ENCODE results near the gene MYBPC2. TPM values are rescaled to one million over a fixed set of nuclear protein-coding genes. Genes with fewer than 3 reads are reported as not detected.

The MYBPC2 gene
- total and polyA plus RNA-seq, 9 of the 15 experiments (the other 6 are each of a cell fraction or from before 2014, with no cell fraction given): 0.01 to 0.14 (median 0.04) TPM; not detected in 6

DNA sequence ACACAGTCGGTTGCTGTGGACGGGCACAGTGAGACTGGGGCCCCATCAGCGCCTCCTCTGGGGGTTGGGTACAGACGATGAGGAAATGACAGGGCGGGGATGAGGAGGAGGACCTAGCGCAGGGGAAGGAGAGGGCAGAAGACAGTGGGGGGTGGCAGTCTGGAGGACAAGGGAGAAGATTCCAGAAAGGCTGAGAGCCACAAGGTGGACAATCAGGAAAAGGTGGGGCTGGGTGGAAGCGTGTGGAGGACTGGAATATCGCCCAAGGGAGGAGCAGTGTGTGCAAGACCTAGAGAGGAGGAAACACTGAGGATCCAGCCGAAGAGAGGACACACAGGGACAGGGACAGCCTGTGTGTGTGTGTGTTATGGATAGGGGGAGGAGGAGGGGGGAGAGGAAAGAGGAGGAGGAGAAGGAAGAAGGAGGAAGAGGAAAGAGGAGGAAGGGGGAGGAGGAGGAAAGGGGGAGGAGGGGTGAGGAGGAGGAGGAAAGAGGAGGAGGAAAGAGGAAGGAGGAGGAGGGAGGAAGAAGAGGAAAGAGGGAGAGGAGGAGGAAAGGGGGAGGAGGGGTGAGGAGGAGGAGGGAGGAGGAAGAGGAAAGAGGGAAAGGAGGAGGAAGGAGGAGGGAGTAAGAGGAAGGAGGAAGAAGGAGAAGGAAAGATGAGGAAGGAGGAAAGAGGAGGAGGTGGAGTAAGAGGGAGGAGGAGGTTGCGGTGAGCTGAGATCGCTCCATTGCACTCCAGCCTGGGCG is 59.8 kb downstream of the MYBPC2 start:
- CTCF ChIA-PET (ENCODE audit: low intra/inter-chr PET ratio): interaction anchor here (0.6 kb wide), 1 partner anchor 289 kb away, joined by 3 read pairs; no protein-coding TSS in a partner anchor
- H3K9ac ChIP-seq (ENCODE audit: insufficient read depth in 1 of 2, low read depth in 2 of 2, low read length in 2 of 2): 0 out of 4 replicates have a peak overlapping the region, but pooled peaks of 1 of the 2 experiments have one; percentile 58
- peak in 1 of 2 experiments; percentile 29; a peak in 1 of 4 replicates for TF ChIP-seq NRF1 (conservative IDR thresholded peaks at IDR 0.05 in 1 of 2, IDR thresholded peaks at IDR 0.05 in 1 of 2)
- TF ChIP-seq HMG20A (CRISPR knock-in tag; conservative IDR thresholded peaks at IDR 0.05): no peak
- no peak for TF ChIP-seq SP2 (IDR thresholded peaks at IDR 0.05; ENCODE audit: extremely low read depth, low read depth, low read length, poor library complexity, severe bottlenecking)
- peak; percentile 22; the same call in 1 of the 2 replicates for TF ChIP-seq CEBPB (tag; IDR thresholded peaks at IDR 0.05)
- no peak for TF ChIP-seq NFE2L1 (tag; IDR thresholded peaks at IDR 0.05; ENCODE audit: borderline replicate concordance, low read depth)
- TF ChIP-seq SUPT5H (IDR thresholded peaks at IDR 0.05): 0 out of 2 replicates have a peak, but pooled peaks have one; percentile 11
- TF ChIP-seq PATZ1 (CRISPR knock-in tag; IDR thresholded peaks at IDR 0.05; ENCODE audit: borderline replicate concordance): no peak
- no peak for TF ChIP-seq KAT7 (CRISPR knock-in tag; IDR thresholded peaks at IDR 0.05; ENCODE audit: borderline replicate concordance)
- peak; percentile 88 for TF ChIP-seq ZNF263 (CRISPR knock-in tag; IDR thresholded peaks at IDR 0.05; ENCODE audit: borderline replicate concordance)
- no peak for TF ChIP-seq EP400 (IDR thresholded peaks at IDR 0.05)
- no peak for TF ChIP-seq SIN3B (IDR thresholded peaks at IDR 0.05; ENCODE audit: low read depth)
- TF ChIP-seq, protein P1, sequence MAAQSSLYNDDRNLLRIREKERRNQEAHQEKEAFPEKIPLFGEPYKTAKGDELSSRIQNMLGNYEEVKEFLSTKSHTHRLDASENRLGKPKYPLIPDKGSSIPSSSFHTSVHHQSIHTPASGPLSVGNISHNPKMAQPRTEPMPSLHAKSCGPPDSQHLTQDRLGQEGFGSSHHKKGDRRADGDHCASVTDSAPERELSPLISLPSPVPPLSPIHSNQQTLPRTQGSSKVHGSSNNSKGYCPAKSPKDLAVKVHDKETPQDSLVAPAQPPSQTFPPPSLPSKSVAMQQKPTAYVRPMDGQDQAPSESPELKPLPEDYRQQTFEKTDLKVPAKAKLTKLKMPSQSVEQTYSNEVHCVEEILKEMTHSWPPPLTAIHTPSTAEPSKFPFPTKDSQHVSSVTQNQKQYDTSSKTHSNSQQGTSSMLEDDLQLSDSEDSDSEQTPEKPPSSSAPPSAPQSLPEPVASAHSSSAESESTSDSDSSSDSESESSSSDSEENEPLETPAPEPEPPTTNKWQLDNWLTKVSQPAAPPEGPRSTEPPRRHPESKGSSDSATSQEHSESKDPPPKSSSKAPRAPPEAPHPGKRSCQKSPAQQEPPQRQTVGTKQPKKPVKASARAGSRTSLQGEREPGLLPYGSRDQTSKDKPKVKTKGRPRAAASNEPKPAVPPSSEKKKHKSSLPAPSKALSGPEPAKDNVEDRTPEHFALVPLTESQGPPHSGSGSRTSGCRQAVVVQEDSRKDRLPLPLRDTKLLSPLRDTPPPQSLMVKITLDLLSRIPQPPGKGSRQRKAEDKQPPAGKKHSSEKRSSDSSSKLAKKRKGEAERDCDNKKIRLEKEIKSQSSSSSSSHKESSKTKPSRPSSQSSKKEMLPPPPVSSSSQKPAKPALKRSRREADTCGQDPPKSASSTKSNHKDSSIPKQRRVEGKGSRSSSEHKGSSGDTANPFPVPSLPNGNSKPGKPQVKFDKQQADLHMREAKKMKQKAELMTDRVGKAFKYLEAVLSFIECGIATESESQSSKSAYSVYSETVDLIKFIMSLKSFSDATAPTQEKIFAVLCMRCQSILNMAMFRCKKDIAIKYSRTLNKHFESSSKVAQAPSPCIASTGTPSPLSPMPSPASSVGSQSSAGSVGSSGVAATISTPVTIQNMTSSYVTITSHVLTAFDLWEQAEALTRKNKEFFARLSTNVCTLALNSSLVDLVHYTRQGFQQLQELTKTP (IDR thresholded peaks at IDR 0.05; ENCODE audit: low read depth in 1 of 2, partially characterized antibody in 2 of 2): no peak

More for the DNA sequence above, 59.8 kb downstream of the MYBPC2 start:
- POLR2A ChIA-PET: no interaction called here
- intact Hi-C loops (cut with micrococcal nuclease) (no loop called here), in situ Hi-C loops (cut with MboI) (no loop called here)
- no TSS peak for BruUV-seq (replicated peaks)
- no peaks in the 10 kb centered on the region for H3K79me2 ChIP-seq (ENCODE audit: control insufficient read depth, insufficient read depth, low read length)
- H3K4me2 ChIP-seq (ENCODE audit: insufficient read depth, low read length): peak overlapping the region; percentile 24; the same call in 1 of the 2 replicates
- H3K9me3 ChIP-seq (replicated peaks; ENCODE audit: control insufficient read depth, insufficient read depth, low read depth, low read length): no peaks in the 10 kb centered on the region; the same call in 1 of the 2 replicates
- peaks cover 0 to 10% of the 10 kb centered on the region in 2 experiments; a peak in 2 of 5 replicates for H3K27me3 ChIP-seq (ENCODE audit: control insufficient read depth in 2 of 2, insufficient read depth in 2 of 2, low read length in 2 of 2)
- no peaks in the 10 kb centered on the region for H3K36me3 ChIP-seq (ENCODE audit: control insufficient read depth, insufficient read depth, low read length)
- no peak overlapping the region for H3K4me3 ChIP-seq
- 3% methylated on average over 8 of the region's 12 CpGs for WGBS (ENCODE audit: insufficient coverage, low coverage, missing lambda C conversion rate)
- DNase-seq (ENCODE audit: extremely low read depth in 1 of 4, low spot score in 3 of 4) (peak; percentile 50 to 60 (median 56)), FAIRE-seq (peak; percentile 23), ATAC-seq (peak; percentile 87)
- no peak overlapping the region for H3K27ac ChIP-seq (ENCODE audit: extremely low read depth, low read depth, low read length)
- H3K9me1 ChIP-seq (ENCODE audit: control insufficient read depth, insufficient read depth, low read length): no peaks in the 10 kb centered on the region
- H2AFZ ChIP-seq (ENCODE audit: low read depth, low read length): no peak overlapping the region
- H3K4me1 ChIP-seq (replicated peaks in 1 of 2; ENCODE audit: control insufficient read depth in 2 of 2, insufficient read depth in 2 of 2, low read length in 2 of 2): peaks cover 3 to 31% of the 10 kb centered on the region in 2 experiments; a peak in 3 of 5 replicates
- no peaks in the 10 kb centered on the region for H4K20me1 ChIP-seq (replicated peaks; ENCODE audit: control insufficient read depth, insufficient read depth, low read length)

All from K562 (cell line).